HG03432 (cell line): ENCODE measurements around the gene ART5.
"Not testable (repeated sequence)": the region's sequence is repeated elsewhere in the genome, so short reads cannot be mapped to it uniquely, and the experiment has no call there.

Source experiments
- ATAC-seq: cut with Tn5 transposase; IDR thresholded peaks from one replicate; pipeline ENCODE4 v1.9.1; 2021; ENCODE audit warnings: mild to moderate bottlenecking, moderate library complexity; ENCODE audit not compliant: unreplicated experiment

The ART5 gene

GRCh38 chr11:3658252-3658651, 16.5 kb upstream of the ART5 start:
- no peak for ATAC-seq

- not testable (repeated sequence) for ATAC-seq
Measured at GRCh38 chr11:3657331-3657730, 15.5 kb upstream of the ART5 start.

GRCh38 chr11:3655547-3655946, 13.8 kb upstream of the ART5 start:
- no peak for ATAC-seq

- not testable (repeated sequence) for ATAC-seq
Measured at GRCh38 chr11:3652514-3652913, 10.7 kb upstream of the ART5 start.

- not testable (repeated sequence) for ATAC-seq
Measured at GRCh38 chr11:3649374-3649773, 7.6 kb upstream of the ART5 start.

GRCh38 chr11:3648843-3649242, 7.1 kb upstream of the ART5 start:
- ATAC-seq, result not testable (repeated sequence)

GRCh38 chr11:3645552-3645951, 3.8 kb upstream of the ART5 start:
- ATAC-seq, result no peak

- ATAC-seq, result no peak
Measured at GRCh38 chr11:3644817-3645235, 3.0 kb upstream of the ART5 start, which contains the start of gene ART1. TSS of gene ART1 (plus strand) at chr11:3645128. CDS start at chr11:3659214, 14,086 bp downstream.

GRCh38 chr11:3643102-3643546, 1.3 kb upstream of the ART5 start:
- not testable (repeated sequence) for ATAC-seq

GRCh38 chr11:3642071-3642951, 519 bp upstream of the ART5 start:
- no peak for ATAC-seq

GRCh38 chr11:3641191-3641590, 601 bp downstream of the ART5 start:
- ATAC-seq, result no peak

GRCh38 chr11:3639841-3640240, 2.0 kb downstream of the ART5 start:
- no peak for ATAC-seq

GRCh38 chr11:3638513-3638912, 3.3 kb downstream of the ART5 start:
- ATAC-seq, result no peak

GRCh38 chr11:3637201-3637600, 4.6 kb downstream of the ART5 start:
- no peak for ATAC-seq

GRCh38 chr11:3635641-3636375, 6.0 kb downstream of the ART5 start:
- ATAC-seq, result no peak

- no peak for ATAC-seq
Measured at GRCh38 chr11:3632070-3632660, 9.6 kb downstream of the ART5 start.

- ATAC-seq, result no peak
Measured at GRCh38 chr11:3631331-3631730, 10.5 kb downstream of the ART5 start.

GRCh38 chr11:3627291-3627690, 14.5 kb downstream of the ART5 start:
- ATAC-seq, result no peak

- ATAC-seq, result no peak
Measured at GRCh38 chr11:3626250-3626960, 15.4 kb downstream of the ART5 start.

GRCh38 chr11:3623767-3624458, 17.9 kb downstream of the ART5 start:
- ATAC-seq, result no peak
